Panc1 (cell line): ENCODE data around the gene PPP1R9A. TPM values are rescaled to one million over a fixed set of nuclear protein-coding genes. Genes with fewer than 3 reads are reported as not detected.

Experiments
- ATAC-seq: fragments of 200-7000 bp; cut with Tn5 transposase; 2 replicates; pipeline ENCODE4 v1.9.1; 2020; ENCODE audit warnings: mild to moderate bottlenecking, moderate library complexity
- BruUV-seq: library from RNA; stranded (reverse); fragments of 400-500 nt; replicated peaks from 2 replicates; lab custom pipeline; 2021; lab: Mats Ljungman, UMichigan
- CTCF ChIA-PET: fragments of 300-600 bp; sonication (Branson Sonifier 250); formaldehyde crosslinking; loops from one replicate; lab custom pipeline; 2022; ENCODE audit warnings: antibody characterized with exemption; lab: Charles Lee
- POLR2A ChIA-PET: fragments of 300-600 bp; sonication (Branson Sonifier 250); formaldehyde crosslinking; loops from one replicate; lab custom pipeline; 2022; ENCODE audit warnings: antibody characterized with exemption; lab: Charles Lee
- DNase-seq: peaks from one replicate; pipeline ENCODE4 v3.0.0-alpha.2; 2010; ENCODE audit warnings: low read depth, low spot score
- H3K27ac ChIP-seq: 2 replicates; pipeline ENCODE4 v1.5.1; 2011; ENCODE audit warnings: mild to moderate bottlenecking, low read length, inconsistent platforms
- H3K27me3 ChIP-seq: fragments of 200-500 bp; sonication (Bioruptor generic); 2 replicates; pipeline ENCODE4 v1.6.0; 2014; ENCODE audit warnings: low read length, inconsistent platforms; ENCODE audit not compliant: control insufficient read depth, insufficient read depth
- H3K36me3 ChIP-seq: fragments of 200-500 bp; sonication (Bioruptor generic); 2 replicates; pipeline ENCODE4 v1.5.1; 2014; ENCODE audit warnings: inconsistent platforms, mild to moderate bottlenecking, low read length, moderate library complexity; ENCODE audit not compliant: control insufficient read depth, insufficient read depth
- H3K4me1 ChIP-seq: 2 replicates; pipeline ENCODE4 v1.5.1; 2011; ENCODE audit warnings: inconsistent platforms, mild to moderate bottlenecking, low read length, moderate library complexity; ENCODE audit not compliant: control insufficient read depth, insufficient read depth
- H3K4me3 ChIP-seq, 2 experiments: 2 replicates each; pipeline ENCODE4 v1.5.1; 2011 to 2012; ENCODE audit warnings: low read depth in 2 of 2, low read length in 2 of 2, mild to moderate bottlenecking in 2 of 2, inconsistent platforms in 1 of 2, moderate library complexity in 1 of 2
- H3K9me3 ChIP-seq: fragments of 200-500 bp; sonication (Bioruptor generic); 2 replicates; pipeline ENCODE4 v1.5.1; 2014; ENCODE audit warnings: low read depth, mild to moderate bottlenecking, inconsistent platforms, low read length, moderate library complexity; ENCODE audit not compliant: control insufficient read depth, insufficient read depth
- CTCF ChIP-seq: fragments of 450-650 bp; IDR thresholded peaks from 2 replicates; pipeline ENCODE4 v1.5.1; 2017; ENCODE audit warnings: mild to moderate bottlenecking
- POLR2AphosphoS5 ChIP-seq: IDR thresholded peaks from 2 replicates; pipeline ENCODE4 v1.6.1; 2012; ENCODE audit warnings: mild to moderate bottlenecking, low read depth, low read length, moderate library complexity
- SIN3A ChIP-seq: IDR thresholded peaks from 2 replicates; pipeline ENCODE4 v1.6.1; 2012; ENCODE audit warnings: low read depth, mild to moderate bottlenecking, low read length, moderate library complexity, borderline replicate concordance; ENCODE audit not compliant: insufficient read depth
- TCF7L2 ChIP-seq: IDR thresholded peaks from 2 replicates; pipeline ENCODE4 v1.6.1; 2011; ENCODE audit warnings: mild to moderate bottlenecking, low read depth, low read length, inconsistent platforms
- in situ Hi-C: cut with HindIII; loops from 2 replicates; pipeline ENCODE4 v1.10.0; 2016; ENCODE audit warnings: low sequenced_read_pairs, low pct_unique_long_range_greater_than_20kb
- intact Hi-C: fragments of 100-400 bp; cut with micrococcal nuclease; formaldehyde crosslinking; loops from one replicate; pipeline ENCODE4 v1.10.0; 2022; ENCODE audit not compliant: unreplicated experiment
- total RNA-seq: library from RNA; stranded (reverse); gene quantifications from one replicate; pipeline ENCODE4 v1.2.1, GENCODE V29; 2021; ENCODE audit not compliant: unreplicated experiment
- TF ChIP-seq, protein P1 (sequence below), 2 experiments: IDR thresholded peaks; 2 replicates each; pipeline ENCODE4 v1.6.1; 2011 to 2012; ENCODE audit warnings: low read depth in 2 of 2, control low read depth in 1 of 2, low read length in 1 of 2, mild to moderate bottlenecking in 1 of 2, moderate library complexity in 1 of 2; ENCODE audit not compliant: insufficient read depth in 1 of 2

PPP1R9A gene
- total RNA-seq, 1 experiment from 2014 or later: 5.0 TPM

- Histone ChIP-seq H3K9me3 (no peaks in the 10 kb centered on the region), H3K4me3 (no peak overlapping the region), H3K36me3 (no peaks in the 10 kb centered on the region), H3K4me1 (no peaks in the 10 kb centered on the region), H3K27ac (no peak overlapping the region), H3K27me3 (no peaks in the 10 kb centered on the region)
- ChIA-PET CTCF (interaction anchor here (1.2 kb wide), 1 partner anchor 752 kb away, joined by 3 read pairs; no protein-coding TSS in a partner anchor), POLR2A (no interaction called here)
- no TSS peak for BruUV-seq
- no peak for ATAC-seq
- in situ Hi-C loops: no loop called here
- DNase-seq: no peak
- TF ChIP-seq POLR2AphosphoS5 (no peak), CTCF (no peak), SIN3A (no peak), TCF7L2 (no peak)
- TF ChIP-seq, protein P1, sequence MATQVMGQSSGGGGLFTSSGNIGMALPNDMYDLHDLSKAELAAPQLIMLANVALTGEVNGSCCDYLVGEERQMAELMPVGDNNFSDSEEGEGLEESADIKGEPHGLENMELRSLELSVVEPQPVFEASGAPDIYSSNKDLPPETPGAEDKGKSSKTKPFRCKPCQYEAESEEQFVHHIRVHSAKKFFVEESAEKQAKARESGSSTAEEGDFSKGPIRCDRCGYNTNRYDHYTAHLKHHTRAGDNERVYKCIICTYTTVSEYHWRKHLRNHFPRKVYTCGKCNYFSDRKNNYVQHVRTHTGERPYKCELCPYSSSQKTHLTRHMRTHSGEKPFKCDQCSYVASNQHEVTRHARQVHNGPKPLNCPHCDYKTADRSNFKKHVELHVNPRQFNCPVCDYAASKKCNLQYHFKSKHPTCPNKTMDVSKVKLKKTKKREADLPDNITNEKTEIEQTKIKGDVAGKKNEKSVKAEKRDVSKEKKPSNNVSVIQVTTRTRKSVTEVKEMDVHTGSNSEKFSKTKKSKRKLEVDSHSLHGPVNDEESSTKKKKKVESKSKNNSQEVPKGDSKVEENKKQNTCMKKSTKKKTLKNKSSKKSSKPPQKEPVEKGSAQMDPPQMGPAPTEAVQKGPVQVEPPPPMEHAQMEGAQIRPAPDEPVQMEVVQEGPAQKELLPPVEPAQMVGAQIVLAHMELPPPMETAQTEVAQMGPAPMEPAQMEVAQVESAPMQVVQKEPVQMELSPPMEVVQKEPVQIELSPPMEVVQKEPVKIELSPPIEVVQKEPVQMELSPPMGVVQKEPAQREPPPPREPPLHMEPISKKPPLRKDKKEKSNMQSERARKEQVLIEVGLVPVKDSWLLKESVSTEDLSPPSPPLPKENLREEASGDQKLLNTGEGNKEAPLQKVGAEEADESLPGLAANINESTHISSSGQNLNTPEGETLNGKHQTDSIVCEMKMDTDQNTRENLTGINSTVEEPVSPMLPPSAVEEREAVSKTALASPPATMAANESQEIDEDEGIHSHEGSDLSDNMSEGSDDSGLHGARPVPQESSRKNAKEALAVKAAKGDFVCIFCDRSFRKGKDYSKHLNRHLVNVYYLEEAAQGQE (IDR thresholded peaks at IDR 0.05; ENCODE audit: insufficient read depth in 1 of 2, low read depth in 2 of 2, low read length in 1 of 2): no peak
- intact Hi-C loops: no loop called here
Measured at GRCh38 chr7:95201727-95202126, 294.3 kb downstream of the PPP1R9A start.

- Histone ChIP-seq H3K27ac (no peak overlapping the region), H3K36me3 (no peaks in the 10 kb centered on the region), H3K4me1 (no peaks in the 10 kb centered on the region), H3K27me3 (no peaks in the 10 kb centered on the region), H3K9me3 (no peaks in the 10 kb centered on the region), H3K4me3 (no peak overlapping the region)
- no peak for DNase-seq
- intact Hi-C loops: no loop called here
- TF ChIP-seq POLR2AphosphoS5 (no peak), CTCF (no peak), TCF7L2 (no peak), SIN3A (no peak)
- TF ChIP-seq, protein P1 (IDR thresholded peaks at IDR 0.05; ENCODE audit: insufficient read depth in 1 of 2, low read depth in 2 of 2, low read length in 1 of 2): no peak
- no peak for ATAC-seq
- in situ Hi-C loops: no loop called here
- POLR2A ChIA-PET: no interaction called here
- no TSS peak for BruUV-seq
- CTCF ChIA-PET: no interaction called here
Measured at GRCh38 chr7:95204618-95205017, 297.2 kb downstream of the PPP1R9A start.
